Measurements from ENCODE around the gene EPAS1.

- TF ChIP-seq POLR2A (IDR thresholded peaks at IDR 0.05) = no peak
- TF ChIP-seq CTCF (IDR thresholded peaks at IDR 0.05) = no peak
Measured at GRCh38 chr2:46304635-46305034, 7.4 kb downstream of the EPAS1 start.
